Upper lobe of right lung (tissue), 1 donor: ENCODE data around the gene GTPBP1. TPM values are rescaled to one million over a fixed set of nuclear protein-coding genes. Genes with fewer than 3 reads are reported as not detected.
A peak's percentile ranks its signal among the peaks of the same experiment; 100 is the strongest.

Experiments
- ATAC-seq: fragments of 200-7000 bp; cut with Tn5 transposase; one replicate; pipeline ENCODE4 v1.9.1; 2020; ENCODE audit warnings: mild to moderate bottlenecking, moderate library complexity
- DNase-seq: peaks from one replicate; pipeline ENCODE4 v3.0.0-alpha.2; 2020
- H3K27ac ChIP-seq: fragments of 200-600 bp; one replicate; pipeline ENCODE4 v1.8.0; 2022
- H3K27me3 ChIP-seq: fragments of 200-600 bp; one replicate; pipeline ENCODE4 v1.8.0; 2022; ENCODE audit warnings: mild to moderate bottlenecking
- H3K36me3 ChIP-seq: fragments of 200-600 bp; one replicate; pipeline ENCODE4 v1.8.0; 2022
- H3K4me1 ChIP-seq: fragments of 200-600 bp; one replicate; pipeline ENCODE4 v1.8.0; 2022
- H3K4me3 ChIP-seq: fragments of 200-600 bp; one replicate; pipeline ENCODE4 v1.8.0; 2022; ENCODE audit warnings: mild to moderate bottlenecking
- H3K9me3 ChIP-seq: fragments of 200-600 bp; one replicate; pipeline ENCODE4 v1.8.0; 2022
- intact Hi-C: fragments of 100-400 bp; cut with DNase I; formaldehyde crosslinking; loops from one replicate; pipeline ENCODE4 v1.11.0; 2022
- total RNA-seq: library from RNA; stranded (reverse); fragmentation: NEBNext Ultra II Directional; extraction: Animal tissue kit (Norgen Biotek cat#: 25700); gene quantifications from one replicate; pipeline ENCODE4 v1.2.1, GENCODE V29; 2021
- TF ChIP-seq, protein P1 (sequence below): fragments of 200-600 bp; IDR thresholded peaks from one replicate; pipeline ENCODE4 v1.8.0; 2022; ENCODE audit warnings: antibody characterized with exemption
- donor health status: DM: no; HTN: yes; CAD: no; lungs with severe emphysema.

Gene GTPBP1
- total RNA-seq, 1 donor from 2014 or later, result 72.5 TPM

DNA sequence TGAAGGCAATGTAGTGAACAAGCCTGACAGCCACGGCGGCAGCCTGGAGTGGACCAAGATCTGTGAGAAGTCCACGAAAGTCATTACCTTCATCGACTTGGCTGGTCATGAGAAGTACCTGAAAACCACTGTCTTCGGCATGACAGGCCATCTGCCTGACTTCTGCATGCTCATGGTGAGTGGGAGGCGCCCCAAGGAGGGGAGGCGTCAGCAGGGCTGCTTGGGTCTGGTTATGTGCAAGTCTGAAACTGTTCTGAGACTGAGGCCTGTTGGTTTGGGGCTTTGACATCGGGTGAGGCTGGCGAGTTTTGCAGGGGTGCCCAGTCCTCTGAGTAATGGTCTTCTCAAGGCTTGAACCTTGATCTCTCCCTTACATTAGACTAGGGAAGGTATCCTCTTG is 11.1 kb downstream of the GTPBP1 start:
- Histone ChIP-seq H3K4me1 (peaks cover 14% of the 10 kb centered on the region), H3K27ac (no peak overlapping the region), H3K36me3 (peaks cover 40% of the 10 kb centered on the region), H3K9me3 (no peaks in the 10 kb centered on the region), H3K27me3 (no peaks in the 10 kb centered on the region), H3K4me3 (no peak overlapping the region)
- DNase-seq (no peak), ATAC-seq (no peak)
- intact Hi-C loops, result no loop called here
- TF ChIP-seq, protein P1, sequence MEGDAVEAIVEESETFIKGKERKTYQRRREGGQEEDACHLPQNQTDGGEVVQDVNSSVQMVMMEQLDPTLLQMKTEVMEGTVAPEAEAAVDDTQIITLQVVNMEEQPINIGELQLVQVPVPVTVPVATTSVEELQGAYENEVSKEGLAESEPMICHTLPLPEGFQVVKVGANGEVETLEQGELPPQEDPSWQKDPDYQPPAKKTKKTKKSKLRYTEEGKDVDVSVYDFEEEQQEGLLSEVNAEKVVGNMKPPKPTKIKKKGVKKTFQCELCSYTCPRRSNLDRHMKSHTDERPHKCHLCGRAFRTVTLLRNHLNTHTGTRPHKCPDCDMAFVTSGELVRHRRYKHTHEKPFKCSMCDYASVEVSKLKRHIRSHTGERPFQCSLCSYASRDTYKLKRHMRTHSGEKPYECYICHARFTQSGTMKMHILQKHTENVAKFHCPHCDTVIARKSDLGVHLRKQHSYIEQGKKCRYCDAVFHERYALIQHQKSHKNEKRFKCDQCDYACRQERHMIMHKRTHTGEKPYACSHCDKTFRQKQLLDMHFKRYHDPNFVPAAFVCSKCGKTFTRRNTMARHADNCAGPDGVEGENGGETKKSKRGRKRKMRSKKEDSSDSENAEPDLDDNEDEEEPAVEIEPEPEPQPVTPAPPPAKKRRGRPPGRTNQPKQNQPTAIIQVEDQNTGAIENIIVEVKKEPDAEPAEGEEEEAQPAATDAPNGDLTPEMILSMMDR, result no peak

DNA sequence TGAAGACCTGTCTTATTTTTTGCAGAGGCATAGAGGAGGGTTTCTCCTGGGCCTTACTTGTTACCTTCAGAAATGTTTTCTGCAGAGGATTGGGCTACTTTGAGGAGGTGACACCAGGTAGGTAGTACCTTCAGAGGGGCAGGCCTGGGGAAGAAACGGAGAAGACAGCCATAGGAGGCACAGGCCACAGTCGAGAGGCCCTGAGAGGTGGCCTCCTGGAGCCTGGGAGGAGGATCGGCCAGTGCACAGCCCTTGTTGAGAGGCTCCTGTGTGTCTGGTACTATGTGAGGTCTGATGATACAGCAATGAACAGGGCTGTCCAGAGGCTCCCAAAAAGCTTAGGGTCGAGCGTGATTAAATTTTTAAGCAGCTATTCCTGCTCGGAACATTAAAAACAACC is 11.5 kb downstream of the GTPBP1 start:
- DNase-seq (no peak), ATAC-seq (no peak)
- Histone ChIP-seq H3K36me3 (peaks cover 44% of the 10 kb centered on the region), H3K4me3 (no peak overlapping the region), H3K27ac (no peak overlapping the region), H3K27me3 (no peaks in the 10 kb centered on the region), H3K9me3 (no peaks in the 10 kb centered on the region), H3K4me1 (peaks cover 14% of the 10 kb centered on the region)
- TF ChIP-seq, protein P1, result no peak
- intact Hi-C loops, result no loop called here

GRCh38 chr22:38718414-38718813 is 12.7 kb downstream of the GTPBP1 start:
- intact Hi-C loops, result no loop called here
- H3K4me1 ChIP-seq, result peaks cover 14% of the 10 kb centered on the region
- H3K4me3 ChIP-seq, result no peak overlapping the region
- TF ChIP-seq, protein P1, result peak; percentile 59
- peaks cover 56% of the 10 kb centered on the region for H3K36me3 ChIP-seq
- no peak overlapping the region for H3K27ac ChIP-seq
- peak; percentile 77 for DNase-seq
- no peaks in the 10 kb centered on the region for H3K9me3 ChIP-seq
- peak; percentile 95 for ATAC-seq
- H3K27me3 ChIP-seq, result no peaks in the 10 kb centered on the region

DNA sequence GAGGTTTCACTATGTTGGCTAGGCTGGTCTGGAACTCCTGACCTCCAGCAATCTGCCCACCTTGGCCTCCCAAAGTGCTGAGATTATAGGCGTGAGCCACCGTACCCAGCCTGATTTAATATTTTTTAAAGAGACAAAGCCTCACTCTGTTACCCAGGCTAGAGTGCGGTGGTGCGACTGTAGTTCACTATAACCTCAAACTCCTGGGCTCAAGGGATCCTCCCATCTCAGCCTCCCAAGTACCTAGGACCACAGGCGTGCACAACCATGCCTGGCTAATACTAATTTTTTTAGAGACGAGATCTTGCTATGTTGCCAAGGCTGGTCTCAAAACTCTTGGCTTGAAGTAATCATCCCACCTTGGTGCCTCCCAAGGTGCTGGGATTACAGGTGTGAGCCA is 13.5 kb downstream of the GTPBP1 start:
- TF ChIP-seq, protein P1, result no peak
- ATAC-seq, result no peak
- DNase-seq, result no peak
- H3K27ac ChIP-seq, result peak overlapping the region; percentile 19
- intact Hi-C loops, result no loop called here
- no peak overlapping the region for H3K4me3 ChIP-seq
- peaks cover 64% of the 10 kb centered on the region for H3K36me3 ChIP-seq
- no peaks in the 10 kb centered on the region for H3K27me3 ChIP-seq
- H3K9me3 ChIP-seq, result no peaks in the 10 kb centered on the region
- H3K4me1 ChIP-seq, result peaks cover 6% of the 10 kb centered on the region

DNA sequence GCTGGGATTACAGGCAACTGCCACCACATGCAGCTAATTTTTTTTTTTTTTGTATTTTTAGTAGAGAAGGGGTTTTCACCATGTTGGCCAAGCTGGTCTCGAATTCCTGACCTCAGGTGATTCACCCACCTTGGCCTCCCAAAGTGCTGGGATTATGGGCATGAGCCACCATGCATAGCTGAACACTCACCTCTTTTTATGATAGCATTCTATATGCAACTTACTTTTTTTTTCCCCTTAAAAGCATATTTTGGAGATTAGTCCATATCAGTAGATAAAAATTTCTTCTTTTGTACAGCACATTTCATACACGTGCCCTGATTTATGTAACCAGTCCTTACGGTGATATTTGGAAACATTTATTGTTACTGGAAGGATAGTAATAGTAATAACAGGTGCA is 14.6 kb downstream of the GTPBP1 start:
- DNase-seq (no peak), ATAC-seq (no peak)
- peaks cover 75% of the 10 kb centered on the region for H3K36me3 ChIP-seq
- TF ChIP-seq, protein P1, result no peak
- no peak overlapping the region for H3K4me3 ChIP-seq
- H3K27ac ChIP-seq, result no peak overlapping the region
- no peaks in the 10 kb centered on the region for H3K9me3 ChIP-seq
- no peaks in the 10 kb centered on the region for H3K27me3 ChIP-seq
- intact Hi-C loops, result no loop called here
- H3K4me1 ChIP-seq, result no peaks in the 10 kb centered on the region

DNA sequence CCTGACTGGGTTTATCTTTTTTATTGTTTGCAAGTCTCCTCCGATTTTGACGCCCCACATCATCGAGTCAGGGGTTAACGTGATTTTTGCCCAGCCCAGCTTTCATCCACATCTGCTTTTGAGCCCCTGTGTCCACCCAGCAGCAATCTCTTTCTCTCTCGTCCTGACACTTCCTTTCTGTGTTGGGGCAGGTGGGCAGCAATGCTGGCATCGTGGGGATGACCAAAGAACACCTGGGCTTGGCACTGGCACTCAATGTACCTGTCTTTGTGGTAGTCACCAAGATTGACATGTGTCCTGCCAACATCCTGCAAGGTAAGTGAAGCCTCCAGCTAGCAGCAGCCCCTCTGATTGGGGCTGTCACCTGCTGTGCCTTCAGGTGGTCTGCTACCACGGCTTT is 15.8 kb downstream of the GTPBP1 start:
- TF ChIP-seq, protein P1, result no peak
- Histone ChIP-seq H3K36me3 (peaks cover 78% of the 10 kb centered on the region), H3K27ac (no peak overlapping the region), H3K4me1 (no peaks in the 10 kb centered on the region), H3K27me3 (no peaks in the 10 kb centered on the region), H3K4me3 (no peak overlapping the region), H3K9me3 (no peaks in the 10 kb centered on the region)
- ATAC-seq (no peak), DNase-seq (no peak)
- intact Hi-C loops, result no loop called here
